ENCODE results near the gene CPZ. TPM values are rescaled to one million over a fixed set of nuclear protein-coding genes. Genes with fewer than 3 reads are reported as not detected.

CPZ gene
- total RNA-seq, 1 donor from 2014 or later: 32.8 TPM

DNA sequence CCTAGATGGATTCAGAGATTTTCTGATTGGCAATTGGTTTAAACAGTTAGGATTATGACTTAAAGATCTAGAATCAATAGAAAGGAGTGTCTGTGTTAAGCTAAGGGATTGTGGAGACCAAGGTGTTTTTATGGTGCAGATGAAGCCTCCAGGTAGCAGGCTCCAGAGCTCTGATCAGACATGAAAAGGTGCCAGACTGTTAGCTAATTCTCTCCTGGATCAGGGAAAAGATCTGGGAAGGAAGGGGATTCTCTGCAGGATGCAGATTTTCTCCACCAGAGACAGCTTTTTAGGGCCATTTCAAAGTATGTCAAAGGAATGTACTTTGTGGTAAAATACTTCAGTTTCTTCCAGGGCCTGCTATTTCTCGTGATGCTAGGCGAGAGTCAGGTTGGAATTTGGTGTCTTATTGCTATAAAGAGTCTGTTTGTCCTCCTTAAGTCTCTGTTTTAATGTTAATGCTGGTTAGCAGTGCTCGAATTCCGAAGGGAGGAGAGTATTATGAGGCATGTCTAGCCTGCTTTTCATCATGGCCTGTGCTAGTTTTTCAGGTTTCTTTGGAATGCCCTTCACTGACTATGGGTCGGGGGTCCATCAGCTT lies 24.4 kb upstream of the CPZ start:
- no peak for DNase-seq (ENCODE audit: low spot score in 2 of 2, unreplicated experiment in 2 of 2)
- no peaks in the 10 kb centered on the region for H3K36me3 Mint-ChIP-seq
- no peaks in the 10 kb centered on the region for H3K9me3 Mint-ChIP-seq
- H3K4me1 Mint-ChIP-seq: peaks cover 25% of the 10 kb centered on the region
- H3K27me3 Mint-ChIP-seq (ENCODE audit: low read depth): no peaks in the 10 kb centered on the region
- TF ChIP-seq, protein P1, sequence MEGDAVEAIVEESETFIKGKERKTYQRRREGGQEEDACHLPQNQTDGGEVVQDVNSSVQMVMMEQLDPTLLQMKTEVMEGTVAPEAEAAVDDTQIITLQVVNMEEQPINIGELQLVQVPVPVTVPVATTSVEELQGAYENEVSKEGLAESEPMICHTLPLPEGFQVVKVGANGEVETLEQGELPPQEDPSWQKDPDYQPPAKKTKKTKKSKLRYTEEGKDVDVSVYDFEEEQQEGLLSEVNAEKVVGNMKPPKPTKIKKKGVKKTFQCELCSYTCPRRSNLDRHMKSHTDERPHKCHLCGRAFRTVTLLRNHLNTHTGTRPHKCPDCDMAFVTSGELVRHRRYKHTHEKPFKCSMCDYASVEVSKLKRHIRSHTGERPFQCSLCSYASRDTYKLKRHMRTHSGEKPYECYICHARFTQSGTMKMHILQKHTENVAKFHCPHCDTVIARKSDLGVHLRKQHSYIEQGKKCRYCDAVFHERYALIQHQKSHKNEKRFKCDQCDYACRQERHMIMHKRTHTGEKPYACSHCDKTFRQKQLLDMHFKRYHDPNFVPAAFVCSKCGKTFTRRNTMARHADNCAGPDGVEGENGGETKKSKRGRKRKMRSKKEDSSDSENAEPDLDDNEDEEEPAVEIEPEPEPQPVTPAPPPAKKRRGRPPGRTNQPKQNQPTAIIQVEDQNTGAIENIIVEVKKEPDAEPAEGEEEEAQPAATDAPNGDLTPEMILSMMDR (IDR thresholded peaks at IDR 0.05; ENCODE audit: unreplicated experiment): no peak
- H3K4me3 Mint-ChIP-seq: no peak overlapping the region
- H3K27ac Mint-ChIP-seq: peak overlapping the region; percentile 92

- Mint-ChIP-seq H3K27me3 (ENCODE audit: low read depth) (no peaks in the 10 kb centered on the region), H3K4me1 (peaks cover 25% of the 10 kb centered on the region), H3K9me3 (no peaks in the 10 kb centered on the region), H3K27ac (no peak overlapping the region), H3K4me3 (no peak overlapping the region), H3K36me3 (no peaks in the 10 kb centered on the region)
- no peak for DNase-seq (ENCODE audit: low spot score in 2 of 2, unreplicated experiment in 2 of 2)
- TF ChIP-seq, protein P1 (IDR thresholded peaks at IDR 0.05; ENCODE audit: unreplicated experiment): no peak
Observed at GRCh38 chr4:8570201-8570600, 22.4 kb upstream of the CPZ start.

DNA sequence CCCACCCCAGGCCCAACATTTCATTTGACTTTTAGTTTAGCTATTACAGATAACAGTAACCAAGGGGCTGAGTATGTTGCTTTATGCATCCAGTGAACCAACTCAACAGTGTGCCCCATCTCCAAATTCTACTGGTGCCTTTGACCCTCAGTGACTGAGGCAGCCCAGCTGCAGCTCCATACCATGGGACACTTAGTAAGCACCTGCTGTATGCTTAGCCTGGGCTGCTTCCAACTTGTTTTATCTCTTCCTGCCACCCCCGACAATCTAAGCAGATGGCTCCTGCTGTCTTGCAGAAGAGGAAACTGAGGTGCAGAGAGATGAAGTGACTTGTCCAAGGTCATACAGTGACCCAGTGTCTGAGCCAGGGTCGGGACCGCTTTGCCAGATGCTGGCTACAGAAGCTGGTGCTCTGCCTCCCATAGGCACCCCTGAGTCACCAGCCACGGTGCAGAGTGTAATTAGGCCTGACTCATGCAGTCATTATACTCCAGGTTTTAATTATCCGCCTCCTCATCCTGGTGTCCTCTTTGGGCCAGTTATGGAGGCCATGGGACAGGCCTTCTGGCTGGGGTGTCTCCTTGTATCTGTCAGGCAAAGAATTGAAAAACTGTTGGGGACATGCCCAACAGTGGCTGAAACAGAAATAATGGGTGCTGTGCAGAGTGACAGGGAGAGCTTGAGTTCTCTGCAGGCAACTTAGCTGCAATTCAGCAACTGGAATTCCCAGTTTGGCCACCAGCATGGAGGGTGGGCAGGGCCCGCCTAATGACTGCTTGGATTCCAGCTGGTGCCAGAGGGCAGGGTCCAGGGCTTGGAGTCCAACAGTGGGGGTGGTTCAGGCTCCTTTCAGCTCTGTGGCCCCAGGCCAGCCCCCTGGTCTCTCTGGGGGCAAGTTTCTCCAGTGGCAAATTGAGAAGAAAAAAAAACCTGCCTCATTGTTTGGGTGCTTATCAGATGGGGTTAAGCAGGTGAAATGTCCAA lies 20.6 kb upstream of the CPZ start:
- DNase-seq (ENCODE audit: low spot score in 2 of 2, unreplicated experiment in 2 of 2): no peak
- no peaks in the 10 kb centered on the region for H3K9me3 Mint-ChIP-seq
- H3K27me3 Mint-ChIP-seq (ENCODE audit: low read depth): peaks cover 2% of the 10 kb centered on the region
- no peaks in the 10 kb centered on the region for H3K36me3 Mint-ChIP-seq
- no peak overlapping the region for H3K27ac Mint-ChIP-seq
- peaks cover 27% of the 10 kb centered on the region for H3K4me1 Mint-ChIP-seq
- H3K4me3 Mint-ChIP-seq: no peak overlapping the region
- TF ChIP-seq, protein P1 (IDR thresholded peaks at IDR 0.05; ENCODE audit: unreplicated experiment): no peak

DNA sequence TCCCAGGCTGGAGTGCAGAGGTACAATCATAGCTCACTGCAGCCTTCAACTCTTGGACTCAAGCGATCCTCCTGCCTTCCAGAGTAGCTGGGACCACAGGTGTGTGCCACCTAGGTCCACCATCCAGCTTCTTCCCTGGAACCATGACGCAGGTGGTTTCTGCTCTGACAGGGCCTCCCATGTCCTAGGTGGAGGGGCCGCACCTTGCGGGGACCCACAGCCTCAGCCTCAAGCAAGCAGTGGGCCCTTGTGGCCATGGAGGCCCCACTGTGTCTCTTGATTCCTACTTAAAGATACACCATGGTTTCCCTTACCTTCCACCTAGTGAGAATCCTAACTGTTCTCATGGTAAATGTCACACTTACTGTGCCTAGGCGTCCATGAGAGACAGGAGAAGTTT lies 19.3 kb upstream of the CPZ start:
- no peak overlapping the region for H3K27ac Mint-ChIP-seq
- TF ChIP-seq, protein P1 (IDR thresholded peaks at IDR 0.05; ENCODE audit: unreplicated experiment): no peak
- H3K9me3 Mint-ChIP-seq: no peaks in the 10 kb centered on the region
- H3K36me3 Mint-ChIP-seq: no peaks in the 10 kb centered on the region
- H3K4me3 Mint-ChIP-seq: no peak overlapping the region
- H3K27me3 Mint-ChIP-seq (ENCODE audit: low read depth): peaks cover 9% of the 10 kb centered on the region
- peaks cover 14% of the 10 kb centered on the region for H3K4me1 Mint-ChIP-seq
- no peak for DNase-seq (ENCODE audit: low spot score in 2 of 2, unreplicated experiment in 2 of 2)

DNA sequence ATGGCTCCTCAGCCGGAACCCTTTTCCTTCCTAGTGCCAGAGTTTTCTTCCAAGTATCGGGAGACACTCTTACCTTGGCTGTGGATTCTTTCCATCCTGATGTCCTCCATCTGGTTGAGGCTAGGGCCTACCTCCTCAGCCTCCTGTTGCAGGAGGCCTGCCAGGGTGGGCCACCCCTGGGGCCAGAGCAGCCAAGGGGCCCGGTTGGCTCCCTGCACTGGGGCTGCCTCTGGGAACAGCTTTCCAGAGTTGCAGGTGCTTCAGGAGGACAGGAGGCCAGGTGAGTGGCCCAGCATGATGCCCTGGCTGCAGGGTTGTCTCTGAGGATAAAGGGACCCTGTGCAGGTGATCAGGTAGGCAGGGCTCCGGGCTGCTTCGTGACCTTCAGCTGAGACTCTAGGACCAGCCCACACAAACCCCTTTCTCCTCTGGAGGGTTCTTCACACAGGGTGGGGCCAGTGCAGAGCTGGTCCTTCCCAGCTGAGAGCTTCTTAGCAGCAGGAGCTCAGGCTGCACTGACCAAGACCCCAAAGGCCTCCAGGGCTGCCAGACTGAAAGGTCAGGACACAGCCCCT lies 17.7 kb upstream of the CPZ start:
- TF ChIP-seq, protein P1 (IDR thresholded peaks at IDR 0.05; ENCODE audit: unreplicated experiment): no peak
- H3K27ac Mint-ChIP-seq: no peak overlapping the region
- peaks cover 22% of the 10 kb centered on the region for H3K27me3 Mint-ChIP-seq (ENCODE audit: low read depth)
- peaks cover 10% of the 10 kb centered on the region for H3K4me1 Mint-ChIP-seq
- no peak for DNase-seq (ENCODE audit: low spot score in 2 of 2, unreplicated experiment in 2 of 2)
- H3K9me3 Mint-ChIP-seq: no peaks in the 10 kb centered on the region
- no peak overlapping the region for H3K4me3 Mint-ChIP-seq
- H3K36me3 Mint-ChIP-seq: no peaks in the 10 kb centered on the region
